DOHH2 (cell line): ENCODE measurements around the gene TRAK1.
A peak's percentile ranks its signal among the peaks of the same experiment; 100 is the strongest.

Experiments
- H3F3A ChIP-seq: fragments of 200-600 bp; sonication (generic), shearing (Covaris generic); 2 replicates; pipeline ENCODE4 v1.6.0; 2016; ENCODE audit warnings: antibody characterized with exemption, mild to moderate bottlenecking; ENCODE audit not compliant: control insufficient read depth, insufficient read depth
- H3K27ac ChIP-seq: fragments of 200-600 bp; sonication (generic); 2 replicates; pipeline ENCODE4 v1.5.1; 2014; ENCODE audit warnings: low read depth, mild to moderate bottlenecking, low read length, moderate library complexity
- H3K27me3 ChIP-seq: fragments of 200-600 bp; sonication (generic); 2 replicates; pipeline ENCODE4 v1.6.1; 2014; ENCODE audit warnings: mild to moderate bottlenecking, low read length, mixed read lengths; ENCODE audit not compliant: control insufficient read depth
- H3K36me3 ChIP-seq: fragments of 200-600 bp; sonication (generic); 2 replicates; pipeline ENCODE4 v1.6.1; 2014; ENCODE audit warnings: mild to moderate bottlenecking, low read length, moderate library complexity, mixed read lengths; ENCODE audit not compliant: control insufficient read depth
- H3K4me1 ChIP-seq: fragments of 200-600 bp; sonication (generic); 2 replicates; pipeline ENCODE4 v1.6.1; 2014; ENCODE audit warnings: mild to moderate bottlenecking, low read length, mixed read lengths; ENCODE audit not compliant: control insufficient read depth
- H3K4me2 ChIP-seq: fragments of 200-600 bp; sonication (generic); 2 replicates; pipeline ENCODE4 v1.6.0; 2014; ENCODE audit warnings: mild to moderate bottlenecking, low read length, moderate library complexity
- H3K4me3 ChIP-seq: fragments of 200-600 bp; sonication (generic); 2 replicates; pipeline ENCODE4 v1.5.1; 2014; ENCODE audit warnings: mild to moderate bottlenecking, low read length, mixed read lengths
- H3K79me2 ChIP-seq: fragments of 200-600 bp; sonication (generic); 2 replicates; pipeline ENCODE4 v1.6.1; 2014; ENCODE audit warnings: mild to moderate bottlenecking, low read length, mixed read lengths; ENCODE audit not compliant: control insufficient read depth
- H3K9me2 ChIP-seq: fragments of 200-600 bp; sonication (generic); replicated peaks from 2 replicates; pipeline ENCODE4 v1.6.1; 2014; ENCODE audit warnings: mild to moderate bottlenecking, low read length, mixed read lengths; ENCODE audit not compliant: control insufficient read depth
- H3K9me3 ChIP-seq: fragments of 200-600 bp; sonication (generic); 2 replicates; pipeline ENCODE4 v1.6.1; 2014; ENCODE audit warnings: antibody characterized with exemption, low read length, mixed read lengths; ENCODE audit not compliant: control insufficient read depth, insufficient read depth
- H4K20me1 ChIP-seq: fragments of 200-600 bp; sonication (generic); 2 replicates; pipeline ENCODE4 v1.6.0; 2014; ENCODE audit warnings: low read depth, mild to moderate bottlenecking, antibody characterized with exemption, low read length, moderate library complexity; ENCODE audit not compliant: control insufficient read depth, insufficient read depth
- EZH2phosphoT487 ChIP-seq: fragments of 200-600 bp; sonication (generic); IDR thresholded peaks from 2 replicates; pipeline ENCODE4 v1.6.1; 2017; ENCODE audit warnings: borderline replicate concordance, mild to moderate bottlenecking, antibody characterized with exemption, low read length, moderate library complexity, mixed read lengths
- TF ChIP-seq, protein P1 (sequence below): fragments of 200-600 bp; sonication (generic); IDR thresholded peaks from one replicate; pipeline ENCODE4 v1.5.1; 2014; ENCODE audit warnings: antibody characterized with exemption, mild to moderate bottlenecking, low read depth, low read length; ENCODE audit not compliant: poor library complexity, severe bottlenecking

Gene TRAK1

DNA sequence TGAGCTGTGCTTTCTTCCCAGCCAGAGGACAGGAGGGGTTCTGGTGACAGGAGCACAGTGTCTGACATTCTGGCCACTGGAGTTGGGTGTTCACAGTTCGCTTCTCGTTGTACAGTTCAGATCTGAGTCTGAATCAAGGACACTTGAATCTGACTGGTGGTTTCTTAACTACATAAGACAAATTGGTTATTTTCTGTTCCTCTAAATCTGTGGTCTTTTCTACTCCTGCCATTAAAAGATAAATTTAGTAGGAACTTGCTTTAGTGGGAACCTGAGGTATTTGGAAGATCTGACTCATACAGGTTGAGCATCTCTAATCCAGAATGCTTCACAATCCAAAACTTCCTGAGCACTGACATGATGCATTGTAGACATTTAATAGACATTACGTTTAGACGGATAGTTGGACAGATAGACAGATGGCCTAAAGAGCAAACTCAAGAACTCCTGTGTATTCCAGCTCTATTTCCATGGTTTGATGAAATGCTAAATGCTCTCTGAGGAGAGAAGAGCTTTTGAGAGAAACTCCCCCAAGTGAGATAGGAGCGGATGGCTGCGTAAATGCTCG is 103.9 kb downstream of the TRAK1 start:
- Histone ChIP-seq H3F3A (peaks cover 39% of the 10 kb centered on the region), H3K79me2 (peaks cover 34% of the 10 kb centered on the region), H3K36me3 (peaks cover 97% of the 10 kb centered on the region), H3K4me2 (peak overlapping the region; percentile 72), H3K9me3 (no peaks in the 10 kb centered on the region), H3K4me1 (peaks cover 77% of the 10 kb centered on the region), H3K27me3 (no peaks in the 10 kb centered on the region), H3K4me3 (peak overlapping the region; percentile 55), H3K27ac (peak overlapping the region; percentile 79), H3K9me2 (no peaks in the 10 kb centered on the region), H4K20me1 (no peaks in the 10 kb centered on the region)
- TF ChIP-seq, protein P1, sequence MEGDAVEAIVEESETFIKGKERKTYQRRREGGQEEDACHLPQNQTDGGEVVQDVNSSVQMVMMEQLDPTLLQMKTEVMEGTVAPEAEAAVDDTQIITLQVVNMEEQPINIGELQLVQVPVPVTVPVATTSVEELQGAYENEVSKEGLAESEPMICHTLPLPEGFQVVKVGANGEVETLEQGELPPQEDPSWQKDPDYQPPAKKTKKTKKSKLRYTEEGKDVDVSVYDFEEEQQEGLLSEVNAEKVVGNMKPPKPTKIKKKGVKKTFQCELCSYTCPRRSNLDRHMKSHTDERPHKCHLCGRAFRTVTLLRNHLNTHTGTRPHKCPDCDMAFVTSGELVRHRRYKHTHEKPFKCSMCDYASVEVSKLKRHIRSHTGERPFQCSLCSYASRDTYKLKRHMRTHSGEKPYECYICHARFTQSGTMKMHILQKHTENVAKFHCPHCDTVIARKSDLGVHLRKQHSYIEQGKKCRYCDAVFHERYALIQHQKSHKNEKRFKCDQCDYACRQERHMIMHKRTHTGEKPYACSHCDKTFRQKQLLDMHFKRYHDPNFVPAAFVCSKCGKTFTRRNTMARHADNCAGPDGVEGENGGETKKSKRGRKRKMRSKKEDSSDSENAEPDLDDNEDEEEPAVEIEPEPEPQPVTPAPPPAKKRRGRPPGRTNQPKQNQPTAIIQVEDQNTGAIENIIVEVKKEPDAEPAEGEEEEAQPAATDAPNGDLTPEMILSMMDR, result no peak
- no peak for TF ChIP-seq EZH2phosphoT487

DNA sequence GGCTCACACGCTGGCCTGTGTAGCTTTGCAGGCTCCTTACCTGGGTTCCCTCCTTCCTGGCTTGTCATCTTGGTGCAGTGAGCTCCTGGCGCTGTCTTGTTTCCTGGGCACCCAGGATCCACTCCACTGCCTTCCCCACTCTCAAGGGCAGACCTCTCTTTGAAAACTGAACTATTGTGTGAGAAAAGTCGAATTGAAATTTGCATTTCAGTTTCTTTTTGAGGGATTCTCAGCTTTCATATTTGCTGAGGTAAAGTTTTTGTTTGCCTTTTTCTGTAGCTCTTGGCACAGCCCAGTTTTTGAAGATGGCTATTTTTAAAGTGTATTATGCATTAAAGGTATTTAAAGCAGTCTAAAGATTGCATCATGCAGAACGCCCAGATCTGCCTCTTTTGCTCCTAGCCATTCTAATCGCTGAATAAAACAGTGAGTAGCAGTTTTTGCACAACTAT is 104.7 kb downstream of the TRAK1 start:
- no peaks in the 10 kb centered on the region for H3K27me3 ChIP-seq
- peaks cover 38% of the 10 kb centered on the region for H3F3A ChIP-seq
- peaks cover 28% of the 10 kb centered on the region for H3K79me2 ChIP-seq
- H3K36me3 ChIP-seq, result peaks cover 97% of the 10 kb centered on the region
- no peaks in the 10 kb centered on the region for H3K9me3 ChIP-seq
- no peaks in the 10 kb centered on the region for H4K20me1 ChIP-seq
- H3K27ac ChIP-seq, result peak overlapping the region; percentile 79
- peak overlapping the region; percentile 55 for H3K4me3 ChIP-seq
- peak overlapping the region; percentile 72 for H3K4me2 ChIP-seq
- H3K4me1 ChIP-seq, result peaks cover 69% of the 10 kb centered on the region
- TF ChIP-seq, protein P1, result no peak
- TF ChIP-seq EZH2phosphoT487, result no peak
- H3K9me2 ChIP-seq, result no peaks in the 10 kb centered on the region

DNA sequence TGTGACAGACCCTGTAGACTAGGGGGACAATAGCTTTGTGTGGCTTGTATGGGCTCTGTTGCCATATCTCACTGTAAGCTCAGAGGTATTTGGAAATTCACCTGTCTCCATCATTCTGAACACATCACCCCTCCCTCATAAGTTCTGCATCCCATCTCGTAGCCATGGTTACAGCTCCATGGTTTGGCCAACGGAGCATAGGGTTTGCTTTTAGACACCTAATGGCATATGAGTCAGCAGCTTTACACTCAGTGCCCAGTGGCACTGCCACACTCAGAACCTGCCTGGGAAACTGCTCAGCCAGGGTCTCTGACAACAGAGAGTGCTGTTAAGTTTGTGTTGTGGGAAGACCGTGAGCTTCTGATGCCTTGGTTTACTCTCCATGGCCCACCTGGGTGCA is 107.6 kb downstream of the TRAK1 start:
- H3K27ac ChIP-seq, result no peak overlapping the region
- no peaks in the 10 kb centered on the region for H3K27me3 ChIP-seq
- H3K9me2 ChIP-seq, result no peaks in the 10 kb centered on the region
- peaks cover 20% of the 10 kb centered on the region for H3K79me2 ChIP-seq
- no peaks in the 10 kb centered on the region for H4K20me1 ChIP-seq
- TF ChIP-seq, protein P1, result no peak
- no peak for TF ChIP-seq EZH2phosphoT487
- peaks cover 98% of the 10 kb centered on the region for H3K36me3 ChIP-seq
- H3K4me1 ChIP-seq, result peaks cover 41% of the 10 kb centered on the region
- no peak overlapping the region for H3K4me2 ChIP-seq
- no peak overlapping the region for H3K4me3 ChIP-seq
- H3F3A ChIP-seq, result peaks cover 14% of the 10 kb centered on the region
- H3K9me3 ChIP-seq, result no peaks in the 10 kb centered on the region
